HG03095 (cell line): ENCODE results near the gene BLACAT1.

Source experiments
- ATAC-seq: cut with Tn5 transposase; IDR thresholded peaks from one replicate; pipeline ENCODE4 v1.9.1; 2021; ENCODE audit warnings: moderate library complexity; ENCODE audit not compliant: unreplicated experiment

Gene BLACAT1

GRCh38 chr1:205455581-205456382 lies at the start of gene BLACAT1:
BLACAT1 (minus strand) TSS chr1:205456045.
- ATAC-seq: no peak

- ATAC-seq: no peak
These were observed 49.4 kb upstream of the BLACAT1 start for GRCh38 chr1:205505076-205505729.

GRCh38 chr1:205504311-205505075 lies 48.6 kb upstream of the BLACAT1 start, which contains the start of gene CDK18:
CDK18 (plus strand) TSS chr1:205504669; CDS start chr1:205523168, 18,499 bp downstream.
- ATAC-seq: no peak

- ATAC-seq: no peak
These were observed 47.1 kb upstream of the BLACAT1 start for GRCh38 chr1:205502992-205503391.

- no peak for ATAC-seq
These were observed 46.4 kb upstream of the BLACAT1 start for GRCh38 chr1:205502111-205502810.

GRCh38 chr1:205500240-205501233 lies 44.7 kb upstream of the BLACAT1 start:
- ATAC-seq: no peak

- ATAC-seq: no peak
These were observed 43.9 kb upstream of the BLACAT1 start for GRCh38 chr1:205499789-205500188.

GRCh38 chr1:205497351-205497750 lies 41.5 kb upstream of the BLACAT1 start:
- no peak for ATAC-seq

- no peak for ATAC-seq
These were observed 40.8 kb upstream of the BLACAT1 start for GRCh38 chr1:205496661-205497060.

GRCh38 chr1:205495237-205495823 lies 39.5 kb upstream of the BLACAT1 start:
- no peak for ATAC-seq

- no peak for ATAC-seq
These were observed 38.3 kb upstream of the BLACAT1 start for GRCh38 chr1:205494115-205494514.

GRCh38 chr1:205493241-205494085 lies 37.6 kb upstream of the BLACAT1 start:
- ATAC-seq: no peak

GRCh38 chr1:205492774-205493173 lies 36.9 kb upstream of the BLACAT1 start:
- ATAC-seq: no peak

GRCh38 chr1:205492201-205492667 lies 36.4 kb upstream of the BLACAT1 start:
- no peak for ATAC-seq

GRCh38 chr1:205491794-205492193 lies 35.9 kb upstream of the BLACAT1 start:
- no peak for ATAC-seq

- ATAC-seq: no peak
These were observed 32.4 kb upstream of the BLACAT1 start for GRCh38 chr1:205488074-205488723.

GRCh38 chr1:205486258-205486657 lies 30.4 kb upstream of the BLACAT1 start:
- no peak for ATAC-seq
